Psoas muscle (tissue), 8 donors: ENCODE data around the gene MSX1. TPM values are rescaled to one million over a fixed set of nuclear protein-coding genes. Genes with fewer than 3 reads are reported as not detected.

Experiments
- ATAC-seq, 4 donors: fragments of 200-7000 bp; cut with Tn5 transposase; one replicate each; pipeline ENCODE4 v1.9.1; 2020; ENCODE audit warnings: moderate library complexity in 3 of 4, mild to moderate bottlenecking in 2 of 4
- DNase-seq, 2 donors: peaks; one replicate each; pipeline ENCODE4 v3.0.0-alpha.2; 2020
- H3K27ac ChIP-seq: fragments of 200-600 bp; one replicate; pipeline ENCODE4 v1.8.0; 2022
- H3K27me3 ChIP-seq, 3 donors: fragments of 200-600 bp in 1 of 3; one replicate each; pipeline versions ENCODE4 v1.6.1 to v1.8.0; 2013 to 2022; ENCODE audit warnings: low read length in 2 of 3, mild to moderate bottlenecking in 2 of 3, moderate library complexity in 1 of 3; ENCODE audit not compliant: insufficient read depth in 3 of 3
- H3K36me3 ChIP-seq, 2 donors: fragments of 200-600 bp in 1 of 2; one replicate each; pipeline versions ENCODE4 v1.6.1 to v1.8.0; 2013 to 2022; ENCODE audit warnings: low read depth in 1 of 2, mild to moderate bottlenecking in 1 of 2, moderate library complexity in 1 of 2; ENCODE audit not compliant: insufficient read depth in 1 of 2
- H3K4me1 ChIP-seq: fragments of 200-600 bp; one replicate; pipeline ENCODE4 v1.8.0; 2022
- H3K4me3 ChIP-seq: fragments of 200-600 bp; one replicate; pipeline ENCODE4 v1.8.0; 2022; ENCODE audit warnings: mild to moderate bottlenecking
- H3K9me3 ChIP-seq: fragments of 200-600 bp; one replicate; pipeline ENCODE4 v1.8.0; 2022
- WGBS, 3 donors: extraction: QIAGEN DNeasy Blood & Tissue Kit; methylation state at CpG; one replicate each; pipeline versions ENCODE4 v1.1.6 to v1.1.7; 2013; 5-methylcytosine and 5-hydroxymethylcytosine counted together
- intact Hi-C, 2 donors: fragments of 100-400 bp; cut with DNase I; formaldehyde crosslinking; loops; one replicate each; pipeline versions ENCODE4 v1.11.0 to v1.14.2; 2022
- polyA plus RNA-seq, 3 donors: library from polyadenylated mRNA; stranded (reverse); fragments of 200-250 nt; gene quantifications; one replicate each; pipeline ENCODE4 v1.2.3, GENCODE V29; 2013
- total RNA-seq, 4 donors: library from RNA; stranded (reverse); fragmentation: NEBNext Ultra II Directional in 2 of 4; extraction: Animal tissue kit (Norgen Biotek cat#: 25700) in 2 of 4; gene quantifications; one replicate each; pipeline versions ENCODE4 v1.2.1 to v1.2.4, GENCODE V29; 2021 to 2023
- TF ChIP-seq, protein P1 (sequence below): fragments of 200-600 bp; IDR thresholded peaks from one replicate; pipeline ENCODE4 v1.8.0; 2022; ENCODE audit warnings: antibody characterized with exemption
- donor health status: healthy with polysubstance abuse.
- donor health status: DM: no; HTN: no; CAD: no; lungs with moderate emphysema.
- donor health status: Bipolar disorder and iron deficiency.
- donor health status: healthy.
- donor health status: DM: yes; HTN: yes; CAD: no.
- donor health status: DM: no; HTN: no; CAD: no.
- donor health status: DM: no; HTN: no; CAD: no.
- donor health status: DM: yes; HTN: yes; CAD: no.

The MSX1 gene
- total and polyA plus RNA-seq, 7 donors: 1.1 to 3.7 (median 1.7) TPM

DNA sequence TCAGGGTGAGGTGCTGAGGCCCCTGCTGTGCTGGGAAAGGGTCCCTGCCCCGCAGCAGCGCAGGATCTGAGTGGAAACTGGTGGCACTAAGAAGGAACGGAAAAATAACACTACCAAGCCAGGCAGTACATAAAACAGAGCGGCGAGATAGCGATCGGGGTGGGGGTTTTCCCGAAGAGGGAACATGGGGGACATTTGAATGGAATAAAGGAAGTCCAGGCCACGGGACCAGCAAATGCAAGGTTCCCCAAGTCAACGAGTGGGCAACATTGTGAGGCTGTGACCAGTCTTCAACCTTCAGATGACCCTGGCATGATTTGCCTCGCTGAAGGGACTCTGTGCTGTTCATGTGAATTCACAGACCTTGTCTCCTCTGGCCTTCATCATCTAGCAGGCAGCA lies 13.7 kb downstream of the MSX1 start:
- Histone ChIP-seq H3K4me1 (no peaks in the 10 kb centered on the region), H3K4me3 (no peak overlapping the region), H3K36me3 (no peaks in the 10 kb centered on the region), H3K27ac (no peak overlapping the region), H3K27me3 (peaks cover 0 to 85% (median 50%) of the 10 kb centered on the region in 3 donors), H3K9me3 (no peaks in the 10 kb centered on the region)
- ATAC-seq (no peak), DNase-seq (no peak)
- 19 to 35% (median 30%) methylated on average over 11 of the region's 11 CpGs for WGBS, 3 donors
- TF ChIP-seq, protein P1, sequence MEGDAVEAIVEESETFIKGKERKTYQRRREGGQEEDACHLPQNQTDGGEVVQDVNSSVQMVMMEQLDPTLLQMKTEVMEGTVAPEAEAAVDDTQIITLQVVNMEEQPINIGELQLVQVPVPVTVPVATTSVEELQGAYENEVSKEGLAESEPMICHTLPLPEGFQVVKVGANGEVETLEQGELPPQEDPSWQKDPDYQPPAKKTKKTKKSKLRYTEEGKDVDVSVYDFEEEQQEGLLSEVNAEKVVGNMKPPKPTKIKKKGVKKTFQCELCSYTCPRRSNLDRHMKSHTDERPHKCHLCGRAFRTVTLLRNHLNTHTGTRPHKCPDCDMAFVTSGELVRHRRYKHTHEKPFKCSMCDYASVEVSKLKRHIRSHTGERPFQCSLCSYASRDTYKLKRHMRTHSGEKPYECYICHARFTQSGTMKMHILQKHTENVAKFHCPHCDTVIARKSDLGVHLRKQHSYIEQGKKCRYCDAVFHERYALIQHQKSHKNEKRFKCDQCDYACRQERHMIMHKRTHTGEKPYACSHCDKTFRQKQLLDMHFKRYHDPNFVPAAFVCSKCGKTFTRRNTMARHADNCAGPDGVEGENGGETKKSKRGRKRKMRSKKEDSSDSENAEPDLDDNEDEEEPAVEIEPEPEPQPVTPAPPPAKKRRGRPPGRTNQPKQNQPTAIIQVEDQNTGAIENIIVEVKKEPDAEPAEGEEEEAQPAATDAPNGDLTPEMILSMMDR: no peak
- intact Hi-C loops: loop anchor here in 1 of 2 donors (10.0 kb wide), 1 partner anchor 388 kb away; no protein-coding TSS in a partner anchor

DNA sequence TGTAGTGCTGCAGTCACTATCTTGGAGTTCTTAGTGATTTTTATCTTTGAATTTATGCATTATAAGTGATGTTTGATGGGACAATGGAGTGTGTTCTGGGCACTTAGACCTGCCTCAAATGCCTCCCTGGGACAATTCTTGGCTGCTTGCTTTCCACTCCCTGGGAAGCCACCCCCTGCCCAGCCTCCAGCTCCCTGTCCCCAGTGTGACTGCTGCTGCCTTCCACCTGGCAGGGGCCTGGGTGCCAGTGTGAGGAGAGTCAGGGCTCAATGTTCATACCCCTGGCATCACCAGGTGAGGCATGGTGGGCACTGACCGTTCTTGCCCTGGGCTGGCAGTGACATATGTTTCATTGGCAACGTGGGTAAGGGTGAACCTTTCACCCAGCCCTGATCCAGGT lies 14.8 kb downstream of the MSX1 start:
- H3K4me1 ChIP-seq: no peaks in the 10 kb centered on the region
- no peak for ATAC-seq
- TF ChIP-seq, protein P1: no peak
- H3K9me3 ChIP-seq: no peaks in the 10 kb centered on the region
- H3K36me3 ChIP-seq: no peaks in the 10 kb centered on the region
- no peak for DNase-seq
- 63 to 78% (median 74%) methylated on average over 2 of the region's 2 CpGs for WGBS, 3 donors
- H3K4me3 ChIP-seq: no peak overlapping the region
- no peak overlapping the region for H3K27ac ChIP-seq
- intact Hi-C loops: loop anchor here in 1 of 2 donors (10.0 kb wide), 1 partner anchor 389 kb away; no protein-coding TSS in a partner anchor
- peaks cover 0 to 79% (median 42%) of the 10 kb centered on the region in 3 donors for H3K27me3 ChIP-seq

DNA sequence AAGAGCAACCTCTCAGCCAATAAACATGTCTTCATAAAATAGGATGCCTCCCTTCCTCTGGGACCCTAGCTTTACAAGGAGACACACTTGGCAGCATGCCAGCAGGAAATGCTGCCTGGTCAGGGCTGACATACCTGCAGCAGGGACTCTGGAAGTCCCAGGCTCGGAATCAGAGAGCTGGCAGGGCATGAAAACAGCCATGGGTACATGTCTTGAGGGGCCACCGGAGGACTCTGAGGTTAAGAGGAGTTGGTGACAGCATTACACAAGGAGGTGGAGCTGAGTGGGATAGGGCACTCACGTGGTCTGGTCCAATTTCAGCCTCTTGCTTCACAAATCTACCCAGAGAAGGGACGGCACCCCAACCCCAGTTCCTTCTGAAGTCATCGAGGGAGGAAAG lies 15.7 kb downstream of the MSX1 start:
- intact Hi-C loops: loop anchor here in 1 of 2 donors (10.0 kb wide), 1 partner anchor 390 kb away; no protein-coding TSS in a partner anchor
- WGBS, 3 donors: 10 to 26% (median 18%) methylated on average over 5 of the region's 5 CpGs
- H3K27ac ChIP-seq: no peak overlapping the region
- no peak for ATAC-seq
- H3K27me3 ChIP-seq: peaks cover 0 to 70% (median 40%) of the 10 kb centered on the region in 3 donors
- no peak for DNase-seq
- no peaks in the 10 kb centered on the region for H3K36me3 ChIP-seq
- H3K4me3 ChIP-seq: no peak overlapping the region
- H3K9me3 ChIP-seq: no peaks in the 10 kb centered on the region
- H3K4me1 ChIP-seq: no peaks in the 10 kb centered on the region
- TF ChIP-seq, protein P1: no peak

DNA sequence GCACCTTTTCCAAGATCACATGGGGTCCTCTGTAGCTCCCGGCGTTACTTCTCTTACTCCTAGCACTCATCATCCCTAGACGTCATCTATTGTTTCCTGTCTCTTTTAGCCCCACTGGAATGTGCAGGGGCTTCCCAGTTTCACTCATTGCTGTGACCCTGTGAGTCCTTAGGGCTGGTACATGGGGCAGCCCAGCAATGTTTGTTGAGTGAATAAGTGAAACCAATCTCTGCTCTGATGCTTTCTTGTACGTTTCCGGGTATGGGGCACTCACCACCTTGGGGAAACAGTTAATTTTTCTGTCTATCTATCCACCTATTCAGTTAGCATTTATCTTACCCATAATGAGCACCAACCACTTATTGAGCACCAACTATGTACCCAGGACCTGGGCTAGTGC lies 16.1 kb downstream of the MSX1 start:
- H3K27ac ChIP-seq: no peak overlapping the region
- ATAC-seq (no peak), DNase-seq (no peak)
- intact Hi-C loops: loop anchor here in 1 of 2 donors (10.0 kb wide), 1 partner anchor 391 kb away; no protein-coding TSS in a partner anchor
- H3K4me1 ChIP-seq: no peaks in the 10 kb centered on the region
- H3K36me3 ChIP-seq: no peaks in the 10 kb centered on the region
- H3K9me3 ChIP-seq: no peaks in the 10 kb centered on the region
- TF ChIP-seq, protein P1: no peak
- H3K4me3 ChIP-seq: no peak overlapping the region
- 41 to 52% (median 46%) methylated on average over 5 of the region's 5 CpGs for WGBS, 3 donors
- peaks cover 0 to 65% (median 40%) of the 10 kb centered on the region in 3 donors for H3K27me3 ChIP-seq
